ENCODE measurements around the gene DAND5. TPM values are rescaled to one million over a fixed set of nuclear protein-coding genes. Genes with fewer than 3 reads are reported as not detected.

DAND5 gene
- total RNA-seq, 1 donor from 2014 or later: not detected

DNA sequence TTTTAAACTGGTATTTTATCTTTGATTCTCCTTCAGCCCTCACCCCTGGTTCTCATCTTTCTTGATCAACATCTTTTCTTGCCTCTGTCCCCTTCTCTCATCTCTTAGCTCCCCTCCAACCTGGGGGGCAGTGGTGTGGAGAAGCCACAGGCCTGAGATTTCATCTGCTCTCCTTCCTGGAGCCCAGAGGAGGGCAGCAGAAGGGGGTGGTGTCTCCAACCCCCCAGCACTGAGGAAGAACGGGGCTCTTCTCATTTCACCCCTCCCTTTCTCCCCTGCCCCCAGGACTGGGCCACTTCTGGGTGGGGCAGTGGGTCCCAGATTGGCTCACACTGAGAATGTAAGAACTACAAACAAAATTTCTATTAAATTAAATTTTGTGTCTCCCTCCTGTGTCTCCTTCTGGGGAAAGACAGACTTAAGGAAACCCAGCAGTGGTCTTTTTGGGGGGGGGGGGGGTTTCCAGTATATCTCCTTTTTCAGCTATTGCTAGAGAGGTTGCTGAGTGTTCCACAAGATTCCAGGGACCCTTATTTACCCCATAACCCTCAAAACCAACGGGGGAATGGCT lies 25.2 kb upstream of the DAND5 start:
- no peaks in the 10 kb centered on the region for H3K27me3 ChIP-seq (ENCODE audit: control insufficient read depth, insufficient read depth, low read length)
- TF ChIP-seq, protein P1, sequence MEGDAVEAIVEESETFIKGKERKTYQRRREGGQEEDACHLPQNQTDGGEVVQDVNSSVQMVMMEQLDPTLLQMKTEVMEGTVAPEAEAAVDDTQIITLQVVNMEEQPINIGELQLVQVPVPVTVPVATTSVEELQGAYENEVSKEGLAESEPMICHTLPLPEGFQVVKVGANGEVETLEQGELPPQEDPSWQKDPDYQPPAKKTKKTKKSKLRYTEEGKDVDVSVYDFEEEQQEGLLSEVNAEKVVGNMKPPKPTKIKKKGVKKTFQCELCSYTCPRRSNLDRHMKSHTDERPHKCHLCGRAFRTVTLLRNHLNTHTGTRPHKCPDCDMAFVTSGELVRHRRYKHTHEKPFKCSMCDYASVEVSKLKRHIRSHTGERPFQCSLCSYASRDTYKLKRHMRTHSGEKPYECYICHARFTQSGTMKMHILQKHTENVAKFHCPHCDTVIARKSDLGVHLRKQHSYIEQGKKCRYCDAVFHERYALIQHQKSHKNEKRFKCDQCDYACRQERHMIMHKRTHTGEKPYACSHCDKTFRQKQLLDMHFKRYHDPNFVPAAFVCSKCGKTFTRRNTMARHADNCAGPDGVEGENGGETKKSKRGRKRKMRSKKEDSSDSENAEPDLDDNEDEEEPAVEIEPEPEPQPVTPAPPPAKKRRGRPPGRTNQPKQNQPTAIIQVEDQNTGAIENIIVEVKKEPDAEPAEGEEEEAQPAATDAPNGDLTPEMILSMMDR (IDR thresholded peaks at IDR 0.05; ENCODE audit: insufficient read depth, low read length, poor library complexity, severe bottlenecking): no peak
- H3K36me3 ChIP-seq (ENCODE audit: control insufficient read depth, insufficient read depth, low read length): peaks cover 6% of the 10 kb centered on the region
- DNase-seq (ENCODE audit: low read depth): no peak
- no peak overlapping the region for H3K4me3 ChIP-seq (ENCODE audit: low read depth, low read length)

DNA sequence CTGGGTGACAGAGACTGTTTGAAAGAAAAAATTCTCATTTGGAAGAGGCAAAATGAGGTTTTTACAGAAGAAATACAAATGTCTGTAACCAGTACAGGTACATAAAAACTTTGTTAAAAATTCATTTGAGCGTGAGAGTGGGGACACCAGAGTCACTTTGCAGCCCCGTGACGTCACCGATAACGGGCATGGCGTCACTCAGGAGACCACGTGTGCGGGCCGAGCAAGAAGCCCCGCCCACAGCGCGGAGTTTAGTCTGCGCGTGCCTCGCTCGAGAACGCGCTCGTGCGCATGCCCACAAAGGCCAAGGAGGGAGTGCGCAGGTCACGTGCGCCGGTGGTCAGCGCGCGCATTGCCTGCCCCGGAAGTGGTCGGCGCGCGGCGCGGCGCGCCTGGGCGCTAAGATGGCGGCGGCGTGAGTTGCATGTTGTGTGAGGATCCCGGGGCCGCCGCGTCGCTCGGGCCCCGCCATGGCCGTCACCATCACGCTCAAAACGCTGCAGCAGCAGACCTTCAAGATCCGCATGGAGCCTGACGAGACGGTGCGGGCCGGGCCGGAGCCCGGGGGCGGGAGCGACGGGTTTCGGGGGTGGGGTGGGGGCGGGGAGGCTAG lies 23.8 kb upstream of the DAND5 start, which contains the start of gene RAD23A:
Gene RAD23A (plus strand): TSS at position 384 of the 613 bp plus-strand sequence. CDS start 87 bp downstream, at position 471.
- Histone ChIP-seq H3K27me3 (ENCODE audit: control insufficient read depth, insufficient read depth, low read length) (no peaks in the 10 kb centered on the region), H3K36me3 (ENCODE audit: control insufficient read depth, insufficient read depth, low read length) (peaks cover 6% of the 10 kb centered on the region), H3K4me3 (ENCODE audit: low read depth, low read length) (peak within 1 kb of the TSS; percentile 88)
- DNase-seq (ENCODE audit: low read depth): peak; percentile 80
- TF ChIP-seq, protein P1 (IDR thresholded peaks at IDR 0.05; ENCODE audit: insufficient read depth, low read length, poor library complexity, severe bottlenecking): no peak

DNA sequence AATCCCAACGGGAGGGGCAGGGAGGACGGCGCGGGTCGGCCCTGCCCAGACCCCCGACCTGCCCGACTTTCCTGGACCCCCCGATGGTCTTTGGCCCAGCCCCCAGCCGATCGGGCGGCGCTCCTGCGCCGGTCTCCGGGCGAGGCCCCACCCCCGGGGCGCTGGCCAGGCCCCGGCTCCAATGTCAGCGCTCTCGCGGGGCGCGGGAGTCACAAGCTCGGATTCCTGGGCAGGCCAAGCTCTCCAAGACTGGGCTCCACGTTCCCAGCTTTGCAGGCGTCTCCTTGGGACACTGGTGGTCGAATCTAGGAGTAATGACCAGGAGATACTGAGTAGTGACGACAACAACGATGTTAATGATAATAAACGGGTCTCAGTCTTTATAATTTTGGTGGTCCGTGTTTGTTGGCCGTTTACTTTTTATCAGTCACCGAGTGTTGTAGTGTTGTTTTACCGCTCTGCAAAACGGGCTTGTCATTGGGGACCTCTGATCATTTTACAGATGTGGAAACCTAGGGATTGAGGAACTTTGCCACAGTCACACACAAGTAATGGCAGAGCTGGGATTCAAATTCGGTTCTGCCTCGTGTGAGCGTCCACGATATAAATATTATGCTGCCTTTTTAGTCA lies 23.2 kb upstream of the DAND5 start:
- Histone ChIP-seq H3K36me3 (ENCODE audit: control insufficient read depth, insufficient read depth, low read length) (peaks cover 5% of the 10 kb centered on the region), H3K27me3 (ENCODE audit: control insufficient read depth, insufficient read depth, low read length) (no peaks in the 10 kb centered on the region), H3K4me3 (ENCODE audit: low read depth, low read length) (peak overlapping the region; percentile 88)
- TF ChIP-seq, protein P1 (IDR thresholded peaks at IDR 0.05; ENCODE audit: insufficient read depth, low read length, poor library complexity, severe bottlenecking): no peak
- DNase-seq (ENCODE audit: low read depth): no peak

DNA sequence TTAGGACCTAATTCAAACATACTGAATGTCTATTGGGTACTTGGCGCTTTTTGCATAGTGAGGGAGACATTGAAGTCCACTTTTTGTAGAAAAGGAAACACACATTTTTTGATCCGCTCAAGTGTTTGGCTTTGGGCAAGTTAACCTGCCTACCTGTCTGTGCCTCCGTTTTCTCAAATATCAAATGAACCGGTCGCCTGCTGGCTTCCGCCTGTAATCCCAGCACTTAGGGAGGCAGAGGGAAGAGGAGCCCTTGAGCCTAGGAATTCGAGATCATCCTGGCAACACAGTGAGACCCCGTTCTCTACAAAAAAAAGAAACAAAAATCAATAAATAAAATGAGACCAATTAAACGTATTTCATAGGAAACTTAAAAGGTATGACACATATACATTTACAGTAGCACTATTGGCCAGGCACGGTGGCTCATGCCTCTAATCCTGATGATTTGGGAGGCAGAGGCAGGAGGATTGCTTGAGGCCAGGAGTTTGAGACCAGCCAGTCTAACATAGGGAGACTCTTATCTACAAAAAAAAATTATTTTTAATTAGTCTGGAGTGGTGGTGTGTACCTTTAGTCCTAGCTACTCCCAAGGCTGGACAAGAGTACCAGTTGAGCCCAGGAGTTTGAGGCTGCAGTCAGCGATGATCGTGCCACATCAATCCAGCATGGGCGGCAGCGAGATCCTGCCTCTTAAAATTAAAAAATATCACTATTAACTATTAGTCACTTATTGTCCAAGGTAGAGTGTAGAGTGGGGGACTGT lies 22.5 kb upstream of the DAND5 start:
- no peak for DNase-seq (ENCODE audit: low read depth)
- Histone ChIP-seq H3K27me3 (ENCODE audit: control insufficient read depth, insufficient read depth, low read length) (no peaks in the 10 kb centered on the region), H3K4me3 (ENCODE audit: low read depth, low read length) (peak overlapping the region; percentile 88), H3K36me3 (ENCODE audit: control insufficient read depth, insufficient read depth, low read length) (peaks cover 5% of the 10 kb centered on the region)
- TF ChIP-seq, protein P1 (IDR thresholded peaks at IDR 0.05; ENCODE audit: insufficient read depth, low read length, poor library complexity, severe bottlenecking): no peak

DNA sequence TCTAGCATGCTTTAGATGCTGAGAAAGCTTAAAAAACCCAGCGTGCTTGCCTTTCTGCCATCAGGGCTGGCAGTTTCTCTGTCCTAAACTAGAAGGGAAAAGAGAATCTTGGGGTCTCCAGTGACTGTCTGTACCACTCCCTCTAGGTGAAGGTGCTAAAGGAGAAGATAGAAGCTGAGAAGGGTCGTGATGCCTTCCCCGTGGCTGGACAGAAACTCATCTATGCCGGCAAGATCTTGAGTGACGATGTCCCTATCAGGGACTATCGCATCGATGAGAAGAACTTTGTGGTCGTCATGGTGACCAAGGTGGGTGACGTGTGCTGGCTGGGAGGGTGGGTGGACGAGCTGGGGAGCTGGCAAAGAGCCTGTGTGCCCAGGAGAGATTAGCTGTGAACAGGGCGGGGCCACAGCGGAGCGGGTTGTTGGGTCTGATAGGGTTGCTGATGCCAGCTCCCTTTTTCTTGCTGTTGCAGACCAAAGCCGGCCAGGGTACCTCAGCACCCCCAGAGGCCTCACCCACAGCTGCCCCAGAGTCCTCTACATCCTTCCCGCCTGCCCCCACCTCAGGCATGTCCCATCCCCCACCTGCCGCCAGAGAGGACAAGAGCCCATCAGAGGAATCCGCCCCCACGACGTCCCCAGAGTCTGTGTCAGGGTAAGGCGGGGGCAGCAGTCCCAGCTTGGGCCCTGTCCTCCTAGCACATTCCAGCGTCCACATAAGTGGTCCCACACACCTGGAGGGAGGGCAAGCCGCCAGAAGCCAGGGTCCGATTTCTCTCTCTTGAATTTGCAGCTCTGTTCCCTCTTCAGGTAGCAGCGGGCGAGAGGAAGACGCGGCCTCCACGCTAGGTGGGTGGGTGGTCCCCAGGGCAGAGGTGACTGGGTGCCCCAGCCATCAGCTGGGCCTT lies 21.4 kb upstream of the DAND5 start:
- H3K4me3 ChIP-seq (ENCODE audit: low read depth, low read length): no peak overlapping the region
- TF ChIP-seq, protein P1 (IDR thresholded peaks at IDR 0.05; ENCODE audit: insufficient read depth, low read length, poor library complexity, severe bottlenecking): no peak
- H3K36me3 ChIP-seq (ENCODE audit: control insufficient read depth, insufficient read depth, low read length): peaks cover 4% of the 10 kb centered on the region
- DNase-seq (ENCODE audit: low read depth): no peak
- H3K27me3 ChIP-seq (ENCODE audit: control insufficient read depth, insufficient read depth, low read length): no peaks in the 10 kb centered on the region

Data from kidney epithelial cell (primary cell).